CD14-positive monocyte (primary cell): Measurements from ENCODE around the gene ZNF776. TPM values are rescaled to one million over a fixed set of nuclear protein-coding genes. Genes with fewer than 3 reads are reported as not detected.
"Not testable (repeated sequence)": the region's sequence is repeated elsewhere in the genome, so short reads cannot be mapped to it uniquely, and the experiment has no call there.

Experiments
- DNase-seq, 3 donors: peaks; one replicate each; pipeline ENCODE4 v3.0.0-alpha.2; 2011 to 2022
- H2AFZ ChIP-seq: 2 replicates; pipeline ENCODE4 v1.6.0; 2012; ENCODE audit warnings: mild to moderate bottlenecking, low read depth, low read length, inconsistent platforms; ENCODE audit not compliant: insufficient read depth, poor library complexity, severe bottlenecking
- H3K27ac ChIP-seq, 2 donors: 1 replicate in 1 of 2; 2 replicates in 1 of 2; pipeline ENCODE4 v1.5.1; 2012 to 2013; ENCODE audit warnings: low read length in 2 of 2, control low read depth in 1 of 2, inconsistent platforms in 1 of 2, low read depth in 1 of 2, mild to moderate bottlenecking in 1 of 2
- H3K27me3 ChIP-seq, 2 donors: one replicate each; pipeline versions ENCODE4 v1.6.0 to v1.6.1; 2011 to 2013; ENCODE audit warnings: low read length in 2 of 2; ENCODE audit not compliant: control insufficient read depth in 2 of 2, insufficient read depth in 2 of 2
- H3K36me3 ChIP-seq, 2 donors: replicated peaks in 1 of 2; 1 replicate in 1 of 2; 2 replicates in 1 of 2; pipeline versions ENCODE4 v1.5.1 to v1.6.1; 2012 to 2013; ENCODE audit warnings: low read length in 2 of 2, control low read depth in 1 of 2, inconsistent platforms in 1 of 2, mild to moderate bottlenecking in 1 of 2; ENCODE audit not compliant: insufficient read depth in 2 of 2, control insufficient read depth in 1 of 2
- H3K4me1 ChIP-seq, 2 donors: 1 replicate in 1 of 2; 2 replicates in 1 of 2; pipeline versions ENCODE4 v1.5.1 to v1.6.1; 2012 to 2013; ENCODE audit warnings: low read length in 2 of 2, control low read depth in 1 of 2, inconsistent platforms in 1 of 2, mild to moderate bottlenecking in 1 of 2, moderate library complexity in 1 of 2; ENCODE audit not compliant: insufficient read depth in 2 of 2, control insufficient read depth in 1 of 2
- H3K4me2 ChIP-seq: replicated peaks from 2 replicates; pipeline ENCODE3; 2012; ENCODE audit warnings: low read length, moderate library complexity, mild to moderate bottlenecking; ENCODE audit not compliant: poor library complexity, severe bottlenecking; ENCODE audit errors: extremely low read depth
- H3K4me3 ChIP-seq, 3 experiments: fragments of 200-600 bp in 1 of 3; sonication (generic) in 1 of 3; replicated peaks in 1 of 3; 1 replicate in 2 of 3; 2 replicates in 1 of 3; pipeline ENCODE4 v1.5.1; 2011 to 2013; ENCODE audit warnings: low read length in 3 of 3, mild to moderate bottlenecking in 3 of 3, control low read depth in 2 of 3, low read depth in 2 of 3, inconsistent platforms in 1 of 3, moderate library complexity in 1 of 3
- H3K79me2 ChIP-seq: 2 replicates; pipeline ENCODE4 v1.6.0; 2012; ENCODE audit warnings: mild to moderate bottlenecking, control low read depth, inconsistent platforms, low read length, moderate library complexity; ENCODE audit not compliant: insufficient read depth
- H3K9ac ChIP-seq: 2 replicates; pipeline ENCODE4 v1.6.0; 2017; ENCODE audit warnings: low read length, mild to moderate bottlenecking; ENCODE audit not compliant: insufficient read depth, poor library complexity, severe bottlenecking
- H3K9me3 ChIP-seq, 2 donors: replicated peaks in 1 of 2; 1 replicate in 1 of 2; 2 replicates in 1 of 2; pipeline versions ENCODE4 v1.5.1 to v1.6.1; 2012 to 2013; ENCODE audit warnings: low read length in 2 of 2, control low read depth in 1 of 2; ENCODE audit not compliant: control insufficient read depth in 1 of 2, insufficient read depth in 1 of 2
- H4K20me1 ChIP-seq: 2 replicates; pipeline ENCODE4 v1.6.0; 2012; ENCODE audit warnings: mild to moderate bottlenecking, low read length, control low read depth, moderate library complexity; ENCODE audit not compliant: insufficient read depth
- H3K27ac Mint-ChIP-seq, 7 donors: one replicate each; pipeline ENCODE4 v1.8.0; 2020; ENCODE audit warnings: mild to moderate bottlenecking in 7 of 7, mixed read lengths in 7 of 7, moderate library complexity in 6 of 7, inconsistent platforms in 2 of 7
- H3K27me3 Mint-ChIP-seq, 3 donors: one replicate each; pipeline ENCODE4 v1.8.0; 2021 to 2022; ENCODE audit warnings: low read depth in 3 of 3, mild to moderate bottlenecking in 3 of 3, mixed read lengths in 3 of 3, moderate library complexity in 3 of 3, inconsistent platforms in 1 of 3
- H3K36me3 Mint-ChIP-seq, 2 donors: one replicate each; pipeline ENCODE4 v1.8.0; 2020; ENCODE audit warnings: mixed read lengths in 2 of 2, inconsistent platforms in 1 of 2, mild to moderate bottlenecking in 1 of 2
- H3K4me1 Mint-ChIP-seq: one replicate; pipeline ENCODE4 v1.8.0; 2020; ENCODE audit warnings: mild to moderate bottlenecking, mixed read lengths
- H3K4me3 Mint-ChIP-seq, 2 donors: one replicate each; pipeline ENCODE4 v1.8.0; 2020; ENCODE audit warnings: mild to moderate bottlenecking in 2 of 2, mixed read lengths in 2 of 2, moderate library complexity in 1 of 2
- H3K9me3 Mint-ChIP-seq, 7 donors: one replicate each; pipeline ENCODE4 v1.8.0; 2020 to 2022; ENCODE audit warnings: mixed read lengths in 7 of 7, mild to moderate bottlenecking in 6 of 7, moderate library complexity in 6 of 7, inconsistent platforms in 2 of 7
- WGBS: methylation state at CpG from one replicate; pipeline ENCODE4 v1.1.5; 2013; ENCODE audit warnings: missing lambda C conversion rate; ENCODE audit not compliant: insufficient coverage; 5-methylcytosine and 5-hydroxymethylcytosine counted together
- intact Hi-C, 2 donors: fragments of 100-400 bp; cut with micrococcal nuclease; formaldehyde crosslinking; loops; one replicate each; pipeline versions ENCODE4 v1.15.0 to v1.15.1; 2023
- polyA plus RNA-seq, 3 donors: library from polyadenylated mRNA; depleted of rRNA in 1 of 3; unstranded in 2 of 3; stranded (reverse) in 1 of 3; fragments of 300-500 nt in 2 of 3; fragments of >200 nt in 1 of 3; fragmentation: Illumina TruSeq in 2 of 3; gene quantifications; 1 replicate in 2 of 3; 2 replicates in 1 of 3; pipeline ENCODE4 v1.2.3, GENCODE V29; 2012 to 2021
- TF ChIP-seq, protein P1 (sequence below): fragments of 200-600 bp; IDR thresholded peaks from one replicate; pipeline ENCODE4 v1.8.0; 2022; ENCODE audit warnings: antibody characterized with exemption, mild to moderate bottlenecking

Gene ZNF776
- polyA plus RNA-seq, 3 donors = 1.9 to 4.4 (median 2.9) TPM

- Mint-ChIP-seq H3K4me3 (no peak overlapping the region), H3K4me1 (no peaks in the 10 kb centered on the region), H3K9me3 (peaks cover 77 to 97% (median 96%) of the 10 kb centered on the region in 7 donors), H3K36me3 (peaks cover 49 to 59% of the 10 kb centered on the region in 2 donors), H3K27me3 (peaks cover 0 to 2% (median 0%) of the 10 kb centered on the region in 3 donors), H3K27ac (no peak overlapping the region)
- H3K9me3 ChIP-seq = peaks cover 92 to 95% of the 10 kb centered on the region in 2 donors
- no peaks in the 10 kb centered on the region for H4K20me1 ChIP-seq
- no peak overlapping the region for H3K27ac ChIP-seq
- no peak overlapping the region for H3K9ac ChIP-seq
- no peak overlapping the region for H3K4me2 ChIP-seq
- no peak for DNase-seq
- no peaks in the 10 kb centered on the region for H3K79me2 ChIP-seq
- peaks cover 32 to 50% of the 10 kb centered on the region in 2 donors for H3K36me3 ChIP-seq
- no peak overlapping the region for H2AFZ ChIP-seq
- H3K4me1 ChIP-seq = no peaks in the 10 kb centered on the region
- intact Hi-C loops = no loop called here
- TF ChIP-seq, protein P1, sequence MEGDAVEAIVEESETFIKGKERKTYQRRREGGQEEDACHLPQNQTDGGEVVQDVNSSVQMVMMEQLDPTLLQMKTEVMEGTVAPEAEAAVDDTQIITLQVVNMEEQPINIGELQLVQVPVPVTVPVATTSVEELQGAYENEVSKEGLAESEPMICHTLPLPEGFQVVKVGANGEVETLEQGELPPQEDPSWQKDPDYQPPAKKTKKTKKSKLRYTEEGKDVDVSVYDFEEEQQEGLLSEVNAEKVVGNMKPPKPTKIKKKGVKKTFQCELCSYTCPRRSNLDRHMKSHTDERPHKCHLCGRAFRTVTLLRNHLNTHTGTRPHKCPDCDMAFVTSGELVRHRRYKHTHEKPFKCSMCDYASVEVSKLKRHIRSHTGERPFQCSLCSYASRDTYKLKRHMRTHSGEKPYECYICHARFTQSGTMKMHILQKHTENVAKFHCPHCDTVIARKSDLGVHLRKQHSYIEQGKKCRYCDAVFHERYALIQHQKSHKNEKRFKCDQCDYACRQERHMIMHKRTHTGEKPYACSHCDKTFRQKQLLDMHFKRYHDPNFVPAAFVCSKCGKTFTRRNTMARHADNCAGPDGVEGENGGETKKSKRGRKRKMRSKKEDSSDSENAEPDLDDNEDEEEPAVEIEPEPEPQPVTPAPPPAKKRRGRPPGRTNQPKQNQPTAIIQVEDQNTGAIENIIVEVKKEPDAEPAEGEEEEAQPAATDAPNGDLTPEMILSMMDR = no peak
- peak overlapping the region in 1 of 3 experiments; percentile 35 for H3K4me3 ChIP-seq
- H3K27me3 ChIP-seq = no peaks in the 10 kb centered on the region
- WGBS = 97% methylated on average over 4 of the region's 10 CpGs
Observed at GRCh38 chr19:57720878-57721277, 25.7 kb upstream of the ZNF776 start.

GRCh38 chr19:57738320-57738719, 8.3 kb upstream of the ZNF776 start:
- DNase-seq = peak; percentile 9 to 44 (median 31)
- not testable (repeated sequence) for H3K79me2 ChIP-seq, H3K9ac ChIP-seq, H3K27ac Mint-ChIP-seq, H3K27me3 Mint-ChIP-seq, H3K4me2 ChIP-seq, H3K9me3 ChIP-seq, H3K36me3 Mint-ChIP-seq, H3K36me3 ChIP-seq, H3K4me1 Mint-ChIP-seq, H3K4me1 ChIP-seq, H3K4me3 Mint-ChIP-seq, H4K20me1 ChIP-seq, H3K27ac ChIP-seq, H3K27me3 ChIP-seq, H3K4me3 ChIP-seq
- TF ChIP-seq, protein P1 = peak; percentile 85
- WGBS = no CpG with 5 or more reads among the region's 10 CpGs
- peak overlapping the region; percentile 29 for H2AFZ ChIP-seq
- intact Hi-C loops = loop anchor here (5.0 kb wide), 2 partner anchors 164 to 419 kb away; no protein-coding TSS in a partner anchor
- peaks cover 0 to 20% (median 4%) of the 10 kb centered on the region in 7 donors for H3K9me3 Mint-ChIP-seq

DNA sequence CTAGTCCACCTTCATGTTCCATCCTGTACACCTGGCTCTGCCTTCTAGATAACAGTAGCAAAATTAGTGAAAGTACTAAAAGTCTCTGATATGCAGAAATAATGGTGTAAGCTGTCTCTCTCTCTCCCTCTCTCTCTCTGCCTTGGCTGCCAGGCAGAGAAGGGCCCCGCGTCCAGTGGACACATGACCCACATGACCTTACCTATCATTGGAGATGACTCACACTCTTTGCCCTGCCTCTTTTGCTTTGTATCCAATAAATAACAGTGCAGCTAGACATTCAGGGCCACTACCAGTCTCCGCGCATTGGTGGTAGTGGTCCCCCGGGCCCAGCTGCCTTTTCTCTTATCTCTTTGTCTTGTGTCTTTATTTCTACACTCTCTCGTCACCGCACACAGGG, 7.8 kb upstream of the ZNF776 start:
- peak overlapping the region; percentile 29 for H2AFZ ChIP-seq
- not testable (repeated sequence) for H3K4me3 Mint-ChIP-seq, H3K9ac ChIP-seq

More for the DNA sequence above, 7.8 kb upstream of the ZNF776 start:
- H3K27ac ChIP-seq, DNase-seq, H3K27me3 ChIP-seq, H3K79me2 ChIP-seq, H3K4me3 ChIP-seq, H3K36me3 ChIP-seq, H3K27me3 Mint-ChIP-seq, H4K20me1 ChIP-seq, H3K36me3 Mint-ChIP-seq, H3K9me3 ChIP-seq, H3K4me1 ChIP-seq, H3K4me1 Mint-ChIP-seq, H3K4me2 ChIP-seq, H3K27ac Mint-ChIP-seq: not testable (repeated sequence)
- 97% methylated on average over 4 of the region's 7 CpGs for WGBS
- intact Hi-C loops = loop anchor here (5.0 kb wide), 2 partner anchors 164 to 419 kb away; no protein-coding TSS in a partner anchor
- H3K9me3 Mint-ChIP-seq = peaks cover 0 to 24% (median 7%) of the 10 kb centered on the region in 7 donors
